M059J (cell line): ENCODE data around the gene BTG4. TPM values are rescaled to one million over a fixed set of nuclear protein-coding genes. Genes with fewer than 3 reads are reported as not detected.
A peak's percentile ranks its signal among the peaks of the same experiment; 100 is the strongest.

ENCODE experiments used
- DNase-seq: peaks from one replicate; pipeline ENCODE4 v3.0.0-alpha.2; 2012; ENCODE audit warnings: low read depth
- total RNA-seq: library from RNA; depleted of rRNA; stranded (reverse); fragments of >200 nt; shearing (Covaris generic); gene quantifications from 2 replicates; pipeline ENCODE4 v1.2.3, GENCODE V29; 2014; rRNA removed

BTG4 gene
- not detected in 2 replicates for total RNA-seq

GRCh38 chr11:111512296-111513239 is at the start of gene BTG4:
Gene BTG4 (minus strand): TSS chr11:111512386. CDS start chr11:111498776, 13,610 bp downstream.
- DNase-seq = peak; percentile 56

GRCh38 chr11:111561791-111562325 is 49.7 kb upstream of the BTG4 start:
- DNase-seq = peak; percentile 91

GRCh38 chr11:111561306-111561705 is 49.1 kb upstream of the BTG4 start:
- DNase-seq = no peak

GRCh38 chr11:111560800-111561199 is 48.6 kb upstream of the BTG4 start:
- DNase-seq = no peak

GRCh38 chr11:111559800-111560464 is 47.7 kb upstream of the BTG4 start:
- no peak for DNase-seq

GRCh38 chr11:111557425-111558111 is 45.4 kb upstream of the BTG4 start:
- DNase-seq = peak; percentile 99

GRCh38 chr11:111555255-111555654 is 43.1 kb upstream of the BTG4 start:
- peak; percentile 91 for DNase-seq

GRCh38 chr11:111554532-111554931 is 42.3 kb upstream of the BTG4 start:
- DNase-seq = peak; percentile 74

GRCh38 chr11:111550258-111550657 is 38.1 kb upstream of the BTG4 start:
- DNase-seq = no peak

- no peak for DNase-seq
These were observed 37.6 kb upstream of the BTG4 start for GRCh38 chr11:111549869-111550203.

GRCh38 chr11:111549196-111549868 is 37.1 kb upstream of the BTG4 start:
- no peak for DNase-seq

- DNase-seq = no peak
These were observed 36.3 kb upstream of the BTG4 start for GRCh38 chr11:111548525-111548924.

GRCh38 chr11:111542606-111543275 is 30.6 kb upstream of the BTG4 start:
- DNase-seq = no peak

- peak; percentile 93 for DNase-seq
These were observed 29.3 kb upstream of the BTG4 start for GRCh38 chr11:111541254-111542061.

- DNase-seq = peak; percentile 38
These were observed 28.7 kb upstream of the BTG4 start for GRCh38 chr11:111540937-111541253.

GRCh38 chr11:111540114-111540936 is 28.1 kb upstream of the BTG4 start, which contains the start of gene LAYN:
Gene LAYN (plus strand): TSS chr11:111540720. CDS start chr11:111540844, 124 bp downstream.
- peak; percentile 79 for DNase-seq

- DNase-seq = peak; percentile 37
These were observed 27.4 kb upstream of the BTG4 start for GRCh38 chr11:111539426-111540113.

- peak; percentile 72 for DNase-seq
These were observed 26.4 kb upstream of the BTG4 start for GRCh38 chr11:111538407-111539114.
